Gastrocnemius medialis (tissue), 4 donors: ENCODE results near the gene MLLT10. TPM values are rescaled to one million over a fixed set of nuclear protein-coding genes. Genes with fewer than 3 reads are reported as not detected.

Experiments
- ATAC-seq, 2 donors: fragments of 150-250 bp; one replicate each; pipeline ENCODE4 v1.9.1; 2016
- DNase-seq, 2 donors: peaks; one replicate each; pipeline ENCODE4 v3.0.0-alpha.2; 2019
- H3K27ac ChIP-seq, 4 donors: fragments of 200-600 bp; sonication (generic); 1 replicate in 1 of 4; 2 replicates in 3 of 4; pipeline ENCODE4 v1.5.1; 2016 to 2018; ENCODE audit warnings: mild to moderate bottlenecking in 2 of 4, moderate library complexity in 1 of 4
- H3K27me3 ChIP-seq, 3 donors: fragments of 200-600 bp; sonication (generic) in 2 of 3; 1 replicate in 1 of 3; 2 replicates in 2 of 3; pipeline versions ENCODE4 v1.5.1 to v1.6.0; 2016 to 2019; ENCODE audit warnings: mild to moderate bottlenecking in 1 of 3, moderate library complexity in 1 of 3
- H3K36me3 ChIP-seq, 2 donors: fragments of 200-600 bp; sonication (generic) in 1 of 2; one replicate each; pipeline ENCODE4 v1.5.1; 2017 to 2018
- H3K4me1 ChIP-seq, 2 donors: fragments of 200-600 bp; sonication (generic) in 1 of 2; one replicate each; pipeline ENCODE4 v1.5.1; 2016 to 2017; ENCODE audit warnings: mild to moderate bottlenecking in 2 of 2
- H3K4me3 ChIP-seq, 4 donors: fragments of 200-600 bp; sonication (generic) in 3 of 4; 1 replicate in 1 of 4; 2 replicates in 3 of 4; pipeline ENCODE4 v1.5.1; 2016 to 2019; ENCODE audit warnings: mild to moderate bottlenecking in 2 of 4
- H3K9me3 ChIP-seq, 3 donors: fragments of 200-600 bp; sonication (generic) in 2 of 3; 1 replicate in 1 of 3; 2 replicates in 2 of 3; pipeline ENCODE4 v1.5.1; 2016 to 2019
- CTCF ChIP-seq, 5 experiments: fragments of 450-650 bp in 3 of 5; fragments of 200-600 bp in 2 of 5; sonication (generic) in 2 of 5; IDR thresholded peaks in 4 of 5; conservative IDR thresholded peaks in 1 of 5; 1 replicate in 4 of 5; 2 replicates in 1 of 5; pipeline ENCODE4 v1.5.1; 2016 to 2019; ENCODE audit warnings: antibody characterized with exemption in 5 of 5, mild to moderate bottlenecking in 3 of 5, moderate library complexity in 3 of 5
- POLR2A ChIP-seq, 2 donors: fragments of 450-650 bp; IDR thresholded peaks; one replicate each; pipeline ENCODE4 v1.6.1; 2017; ENCODE audit warnings: antibody characterized with exemption in 2 of 2, mild to moderate bottlenecking in 2 of 2, moderate library complexity in 2 of 2
- in situ Hi-C, 4 donors: fragments of 200-750 bp; cut with MboI; loops; one replicate each; pipeline versions ENCODE4 v1.15.0 to v1.8.0; 2017; ENCODE audit warnings: low sequenced_read_pairs in 4 of 4
- intact Hi-C: fragments of 100-400 bp; cut with DNase I; formaldehyde crosslinking; loops from one replicate; pipeline ENCODE4 v1.15.1; 2023; ENCODE audit warnings: low total_unique reads
- total RNA-seq, 4 donors: library from RNA; depleted of rRNA; stranded (reverse); fragments of >200 nt; gene quantifications; one replicate each; pipeline versions ENCODE4 v1.1.0 to v1.2.3, GENCODE V29; 2016

The MLLT10 gene
- total RNA-seq, 4 donors from 2014 or later, result 13.6 to 26.6 (median 21.6) TPM

GRCh38 chr10:21531164-21531563, 2.9 kb upstream of the MLLT10 start:
- peak overlapping the region; percentile 90 to 100 (median 98) for H3K27ac ChIP-seq
- H3K27me3 ChIP-seq, result no peaks in the 10 kb centered on the region
- ATAC-seq (no peak), DNase-seq (no peak)
- H3K9me3 ChIP-seq, result no peaks in the 10 kb centered on the region
- in situ Hi-C loops, result no loop called here
- peaks cover 25 to 30% of the 10 kb centered on the region in 2 donors for H3K4me1 ChIP-seq
- TF ChIP-seq POLR2A (IDR thresholded peaks at IDR 0.05), result no peak
- TF ChIP-seq CTCF (IDR thresholded peaks at IDR 0.05 in 4 of 5, conservative IDR thresholded peaks at IDR 0.05 in 1 of 5), result no peak
- intact Hi-C loops, result loop anchor here (5.0 kb wide), 1 partner anchor 1026 kb away; no protein-coding TSS in a partner anchor
- peak overlapping the region; percentile 9 to 23 (median 13) for H3K4me3 ChIP-seq
- no peaks in the 10 kb centered on the region for H3K36me3 ChIP-seq

GRCh38 chr10:21532694-21533466, 1.2 kb upstream of the MLLT10 start:
- no peak for DNase-seq
- H3K4me3 ChIP-seq, result peak overlapping the region; percentile 66 to 98 (median 75)
- TF ChIP-seq POLR2A (IDR thresholded peaks at IDR 0.05) (no peak), CTCF (IDR thresholded peaks at IDR 0.05 in 4 of 5, conservative IDR thresholded peaks at IDR 0.05 in 1 of 5) (no peak)
- H3K27me3 ChIP-seq, result no peaks in the 10 kb centered on the region
- peaks cover 0 to 5% of the 10 kb centered on the region in 2 donors for H3K36me3 ChIP-seq
- peak overlapping the region; percentile 90 to 100 (median 98) for H3K27ac ChIP-seq
- intact Hi-C loops (loop anchor here (2.0 to 5.0 kb wide), 2 partner anchors 14 to 1024 kb away; no protein-coding TSS in a partner anchor), in situ Hi-C loops (no loop called here)
- peaks cover 25 to 28% of the 10 kb centered on the region in 2 donors for H3K4me1 ChIP-seq
- ATAC-seq, result no peak
- H3K9me3 ChIP-seq, result no peaks in the 10 kb centered on the region

GRCh38 chr10:21534280-21534586, 201 bp downstream of the MLLT10 start:
- Histone ChIP-seq H3K9me3 (no peaks in the 10 kb centered on the region), H3K27ac (peak overlapping the region; percentile 90 to 100 (median 98)), H3K36me3 (peaks cover 0 to 14% of the 10 kb centered on the region in 2 donors), H3K4me1 (peaks cover 25% of the 10 kb centered on the region in 2 donors), H3K27me3 (no peaks in the 10 kb centered on the region), H3K4me3 (peak overlapping the region; percentile 77 to 98 (median 88))
- in situ Hi-C loops, result no loop called here
- ATAC-seq (no peak), DNase-seq (no peak)
- TF ChIP-seq POLR2A (IDR thresholded peaks at IDR 0.05), result no peak
- no peak for TF ChIP-seq CTCF (IDR thresholded peaks at IDR 0.05 in 4 of 5, conservative IDR thresholded peaks at IDR 0.05 in 1 of 5)
- intact Hi-C loops, result loop anchor here (1.0 to 5.0 kb wide), 4 partner anchors 38 to 1023 kb away; partner anchors contain the start of gene COMMD3

- Histone ChIP-seq H3K27me3 (no peaks in the 10 kb centered on the region), H3K4me3 (peak overlapping the region; percentile 77 to 98 (median 88)), H3K27ac (peak overlapping the region; percentile 90 to 100 (median 98)), H3K4me1 (peaks cover 25% of the 10 kb centered on the region in 2 donors), H3K9me3 (no peaks in the 10 kb centered on the region), H3K36me3 (peaks cover 0 to 20% of the 10 kb centered on the region in 2 donors)
- ATAC-seq (peak; percentile 39 to 57), DNase-seq (peak; percentile 73 to 75)
- intact Hi-C loops, result loop anchor here (1.0 to 5.0 kb wide), 4 partner anchors 39 to 1022 kb away; partner anchors contain the start of gene COMMD3
- in situ Hi-C loops, result no loop called here
- TF ChIP-seq CTCF (IDR thresholded peaks at IDR 0.05 in 4 of 5, conservative IDR thresholded peaks at IDR 0.05 in 1 of 5) (peak in 1 of 5 experiments; percentile 32), POLR2A (IDR thresholded peaks at IDR 0.05) (peak; percentile 45 to 66)
Measured at GRCh38 chr10:21534604-21535493, 817 bp downstream of the MLLT10 start.
